AG10803 (cell line): ENCODE results near the gene RECK.

ENCODE experiments used
- DNase-seq: peaks from one replicate; pipeline ENCODE4 v3.0.0; 2010; ENCODE audit warnings: low read depth
- H3K4me3 ChIP-seq: 2 replicates; pipeline ENCODE4 v1.5.1; 2011; ENCODE audit warnings: mild to moderate bottlenecking, low read length, control low read depth
- TF ChIP-seq, protein P1 (sequence below): conservative IDR thresholded peaks from 2 replicates; pipeline ENCODE4 v1.5.1; 2011; ENCODE audit warnings: mild to moderate bottlenecking, low read length, control low read depth, inconsistent platforms

The RECK gene

DNA sequence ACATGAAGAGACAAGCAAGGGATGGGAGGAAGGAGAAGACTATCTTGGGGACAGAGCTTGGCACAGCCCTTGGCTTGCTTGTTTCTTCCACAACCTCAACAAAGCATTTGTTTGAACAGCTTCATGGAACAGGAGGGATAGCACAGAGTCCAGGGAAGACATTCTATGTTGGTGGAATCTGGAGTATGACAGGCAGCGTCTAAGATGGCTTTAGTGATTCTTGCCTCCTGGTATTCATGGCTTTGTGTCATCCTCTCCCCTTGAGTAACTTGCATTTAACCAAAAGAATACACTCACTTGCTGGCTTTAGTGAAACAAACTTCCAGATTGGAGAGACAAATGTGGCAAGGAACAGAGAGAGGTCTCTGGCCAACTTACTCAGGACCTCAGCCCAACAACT, 30.8 kb upstream of the RECK start:
- no peak overlapping the region for H3K4me3 ChIP-seq
- TF ChIP-seq, protein P1, sequence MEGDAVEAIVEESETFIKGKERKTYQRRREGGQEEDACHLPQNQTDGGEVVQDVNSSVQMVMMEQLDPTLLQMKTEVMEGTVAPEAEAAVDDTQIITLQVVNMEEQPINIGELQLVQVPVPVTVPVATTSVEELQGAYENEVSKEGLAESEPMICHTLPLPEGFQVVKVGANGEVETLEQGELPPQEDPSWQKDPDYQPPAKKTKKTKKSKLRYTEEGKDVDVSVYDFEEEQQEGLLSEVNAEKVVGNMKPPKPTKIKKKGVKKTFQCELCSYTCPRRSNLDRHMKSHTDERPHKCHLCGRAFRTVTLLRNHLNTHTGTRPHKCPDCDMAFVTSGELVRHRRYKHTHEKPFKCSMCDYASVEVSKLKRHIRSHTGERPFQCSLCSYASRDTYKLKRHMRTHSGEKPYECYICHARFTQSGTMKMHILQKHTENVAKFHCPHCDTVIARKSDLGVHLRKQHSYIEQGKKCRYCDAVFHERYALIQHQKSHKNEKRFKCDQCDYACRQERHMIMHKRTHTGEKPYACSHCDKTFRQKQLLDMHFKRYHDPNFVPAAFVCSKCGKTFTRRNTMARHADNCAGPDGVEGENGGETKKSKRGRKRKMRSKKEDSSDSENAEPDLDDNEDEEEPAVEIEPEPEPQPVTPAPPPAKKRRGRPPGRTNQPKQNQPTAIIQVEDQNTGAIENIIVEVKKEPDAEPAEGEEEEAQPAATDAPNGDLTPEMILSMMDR, result no peak
- no peak for DNase-seq

DNA sequence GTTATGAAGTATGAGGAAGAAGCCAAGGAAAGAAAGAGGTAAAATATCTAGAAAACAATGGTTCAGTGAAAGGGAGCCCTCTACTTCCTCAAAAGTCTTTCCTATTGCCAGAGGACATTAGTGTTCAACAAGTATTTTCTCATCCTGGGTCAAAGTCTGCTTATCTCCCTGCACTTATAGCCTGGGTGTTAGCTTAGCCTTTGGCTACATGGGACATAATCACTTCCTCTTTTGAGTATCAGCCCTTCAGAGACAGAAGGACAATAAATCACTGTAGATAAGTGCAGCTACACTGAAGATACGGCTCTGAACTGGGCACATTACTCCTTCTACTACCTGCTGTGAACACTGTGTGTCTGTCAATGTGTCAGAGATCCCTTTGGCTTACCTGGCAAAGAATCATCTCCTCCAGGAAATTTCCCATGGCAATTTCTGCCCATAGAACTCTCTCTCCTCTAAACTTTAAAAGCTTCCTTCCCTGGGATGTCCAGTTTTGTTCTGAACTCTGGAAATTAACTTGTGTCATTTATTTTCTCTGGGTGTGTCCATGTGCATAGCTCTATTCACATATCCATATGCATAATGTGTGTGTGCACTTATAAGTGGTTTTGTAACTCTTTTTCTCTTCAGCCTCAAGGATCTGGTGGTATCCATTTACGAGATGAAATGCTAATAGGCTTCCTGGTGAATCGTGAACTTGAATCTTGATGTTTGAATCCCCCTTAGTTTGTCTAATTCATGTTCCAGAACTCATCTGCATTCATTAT, 30.0 kb upstream of the RECK start:
- H3K4me3 ChIP-seq, result no peak overlapping the region
- DNase-seq, result no peak
- TF ChIP-seq, protein P1, result no peak

DNA sequence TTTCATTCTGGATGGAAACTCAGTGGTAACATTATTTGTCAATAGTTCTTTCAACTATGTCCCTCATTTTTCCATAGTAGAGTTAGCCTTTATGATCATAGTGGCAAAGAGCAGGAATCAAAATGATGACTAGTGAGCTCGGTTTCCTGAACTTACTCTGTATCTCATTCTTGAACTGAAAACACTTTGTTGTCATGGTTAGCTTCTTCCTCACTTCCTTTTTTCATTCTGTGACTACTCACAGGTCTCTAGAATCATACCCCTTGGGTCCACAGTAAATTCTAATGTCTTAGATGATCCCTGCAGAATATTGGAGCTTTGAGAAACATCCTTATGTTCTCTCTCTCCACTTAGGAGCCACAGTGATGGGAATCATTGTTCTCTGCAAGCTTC, 29.4 kb upstream of the RECK start:
- no peak overlapping the region for H3K4me3 ChIP-seq
- TF ChIP-seq, protein P1, result no peak
- DNase-seq, result no peak

DNA sequence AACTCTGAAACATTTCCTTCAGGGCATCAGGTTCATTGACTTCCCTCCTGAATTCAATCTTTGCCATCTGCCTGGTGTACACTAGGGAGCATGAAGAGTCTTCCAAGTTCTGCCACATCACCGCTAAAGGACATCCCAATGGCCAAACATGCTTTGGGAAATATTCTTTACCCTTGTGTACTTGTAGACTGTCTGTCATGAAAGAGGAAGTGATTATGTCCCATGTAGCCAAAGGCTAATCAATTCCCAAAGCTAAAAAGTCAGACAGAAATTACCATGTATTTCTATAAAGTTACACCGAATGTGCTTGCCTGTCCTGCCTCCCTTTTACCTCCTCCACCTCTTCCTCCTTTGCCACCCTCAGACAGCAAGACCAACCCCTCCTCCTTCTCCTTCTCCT, 28.9 kb upstream of the RECK start:
- no peak for DNase-seq
- no peak overlapping the region for H3K4me3 ChIP-seq
- TF ChIP-seq, protein P1, result no peak

DNA sequence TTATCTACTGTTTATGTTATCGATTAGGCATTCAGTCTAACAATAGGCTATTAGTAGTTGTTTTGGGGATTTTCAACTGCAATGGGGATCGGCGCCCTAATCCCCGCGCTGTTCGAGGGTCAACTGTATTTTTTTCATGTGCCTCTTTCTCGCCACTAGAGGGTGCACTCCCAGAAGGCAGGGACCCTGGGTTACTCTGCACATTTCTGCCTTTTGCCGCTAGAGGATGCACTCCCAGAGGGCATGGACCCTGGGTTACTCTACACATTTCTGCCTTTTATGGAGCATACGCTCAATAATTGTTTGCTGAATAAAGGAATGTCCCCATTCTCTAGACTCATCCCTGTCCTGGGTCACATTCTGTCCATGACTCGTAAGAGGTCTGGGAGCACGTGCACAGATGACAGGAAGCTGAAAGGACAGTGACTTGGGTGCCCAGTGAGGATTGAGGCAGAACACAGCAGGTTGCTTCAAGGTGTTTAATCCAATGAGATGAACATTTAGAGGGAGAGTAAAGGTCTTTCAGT, 27.9 kb upstream of the RECK start:
- TF ChIP-seq, protein P1, result peak; percentile 100
- peak; percentile 76 for DNase-seq
- H3K4me3 ChIP-seq, result no peak overlapping the region

DNA sequence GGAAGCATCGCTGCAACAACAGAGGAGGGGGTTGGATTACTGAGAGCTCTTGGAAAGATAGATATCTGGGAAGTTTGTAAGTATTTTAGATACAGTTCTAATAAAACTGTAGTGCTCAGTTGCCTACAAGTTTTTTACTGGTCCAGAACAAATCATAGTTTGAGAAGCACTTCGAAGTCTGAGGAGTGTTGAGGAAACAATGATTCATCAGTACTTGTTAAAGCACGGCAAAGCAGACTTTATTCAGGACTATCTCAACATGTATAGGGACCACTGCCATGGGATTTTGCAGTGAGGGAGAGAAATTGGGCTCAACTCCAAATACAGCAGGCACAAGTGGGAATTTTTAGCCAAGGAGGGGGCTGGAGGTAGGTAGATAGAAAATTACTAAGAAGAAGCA, 25.3 kb upstream of the RECK start:
- TF ChIP-seq, protein P1, result no peak
- no peak overlapping the region for H3K4me3 ChIP-seq
- DNase-seq, result no peak

DNA sequence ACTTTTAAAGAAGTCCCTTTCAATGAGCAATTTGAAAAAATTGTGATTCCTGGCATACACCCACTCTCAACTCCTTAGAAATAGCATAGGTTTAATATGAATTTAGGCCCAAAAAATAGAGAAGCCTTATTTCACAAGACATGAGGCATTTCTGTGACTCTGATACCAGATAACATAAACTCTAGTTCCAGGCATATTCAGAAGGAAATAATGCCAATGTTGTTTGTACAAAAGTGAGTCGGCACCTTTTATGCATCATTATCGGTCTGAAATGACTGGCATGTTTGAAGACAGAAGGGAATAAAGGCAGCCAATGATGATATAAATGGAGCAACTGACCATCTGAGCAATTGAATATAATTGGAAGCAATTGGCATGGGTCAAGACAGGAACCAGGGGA, 19.4 kb upstream of the RECK start:
- H3K4me3 ChIP-seq, result no peak overlapping the region
- TF ChIP-seq, protein P1, result no peak
- no peak for DNase-seq
